Hepatocyte (in vitro differentiated cells): ENCODE data around the gene TFAP2B.

Experiments used
- EZH2 ChIP-seq: fragments of 200-600 bp; sonication (generic); IDR thresholded peaks from 2 replicates; pipeline ENCODE4 v1.6.1; 2016; ENCODE audit warnings: antibody characterized with exemption, mild to moderate bottlenecking, borderline replicate concordance
- TF ChIP-seq, protein P1 (sequence below): fragments of 200-600 bp; sonication (generic); IDR thresholded peaks from 2 replicates; pipeline ENCODE4 v1.5.1; 2016; ENCODE audit warnings: antibody characterized with exemption, mild to moderate bottlenecking; ENCODE audit not compliant: poor library complexity

GRCh38 chr6:50820869-50821264 lies 2.2 kb downstream of the TFAP2B start:
- TF ChIP-seq, protein P1, sequence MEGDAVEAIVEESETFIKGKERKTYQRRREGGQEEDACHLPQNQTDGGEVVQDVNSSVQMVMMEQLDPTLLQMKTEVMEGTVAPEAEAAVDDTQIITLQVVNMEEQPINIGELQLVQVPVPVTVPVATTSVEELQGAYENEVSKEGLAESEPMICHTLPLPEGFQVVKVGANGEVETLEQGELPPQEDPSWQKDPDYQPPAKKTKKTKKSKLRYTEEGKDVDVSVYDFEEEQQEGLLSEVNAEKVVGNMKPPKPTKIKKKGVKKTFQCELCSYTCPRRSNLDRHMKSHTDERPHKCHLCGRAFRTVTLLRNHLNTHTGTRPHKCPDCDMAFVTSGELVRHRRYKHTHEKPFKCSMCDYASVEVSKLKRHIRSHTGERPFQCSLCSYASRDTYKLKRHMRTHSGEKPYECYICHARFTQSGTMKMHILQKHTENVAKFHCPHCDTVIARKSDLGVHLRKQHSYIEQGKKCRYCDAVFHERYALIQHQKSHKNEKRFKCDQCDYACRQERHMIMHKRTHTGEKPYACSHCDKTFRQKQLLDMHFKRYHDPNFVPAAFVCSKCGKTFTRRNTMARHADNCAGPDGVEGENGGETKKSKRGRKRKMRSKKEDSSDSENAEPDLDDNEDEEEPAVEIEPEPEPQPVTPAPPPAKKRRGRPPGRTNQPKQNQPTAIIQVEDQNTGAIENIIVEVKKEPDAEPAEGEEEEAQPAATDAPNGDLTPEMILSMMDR: no peak
- TF ChIP-seq EZH2: no peak
